ENCODE measurements around the gene PTPN22. TPM values are rescaled to one million over a fixed set of nuclear protein-coding genes. Genes with fewer than 3 reads are reported as not detected.

Gene PTPN22
- polyA plus RNA-seq, 1 donor (not counting 4 experiments of a cell fraction or from before 2014, with no cell fraction given) = 0.39 TPM

GRCh38 chr1:113797472-113797871 is 74.0 kb downstream of the PTPN22 start:
- Histone ChIP-seq H3K9ac (ENCODE audit: control insufficient read depth, extremely low read depth, insufficient read depth, low read length) (no peak overlapping the region), H3K9me3 (ENCODE audit: control insufficient read depth, low read depth, low read length) (no peaks in the 10 kb centered on the region), H3K36me3 (ENCODE audit: control insufficient read depth in 2 of 2, extremely low read depth in 1 of 2, insufficient read depth in 2 of 2, low read length in 2 of 2) (peaks cover 0 to 6% of the 10 kb centered on the region in 2 experiments), H4K20me1 (ENCODE audit: control insufficient read depth, extremely low read depth, insufficient read depth, low read length) (no peaks in the 10 kb centered on the region), H3K4me2 (ENCODE audit: control insufficient read depth, extremely low read depth, insufficient read depth, low read depth, low read length) (no peak overlapping the region), H2AFZ (ENCODE audit: control insufficient read depth, low read length) (no peak overlapping the region), H3K79me2 (ENCODE audit: control insufficient read depth, insufficient read depth, low read length) (peaks cover 37% of the 10 kb centered on the region), H3K27ac (ENCODE audit: control insufficient read depth, insufficient read depth, low read length) (no peak overlapping the region), H3K4me1 (ENCODE audit: control insufficient read depth, extremely low read depth, insufficient read depth, low read length) (peaks cover 10% of the 10 kb centered on the region), H3K27me3 (ENCODE audit: control insufficient read depth, extremely low read depth, insufficient read depth, low read length) (no peaks in the 10 kb centered on the region), H3K4me3 (ENCODE audit: control insufficient read depth in 2 of 3, extremely low read depth in 1 of 3, insufficient read depth in 2 of 3, low read depth in 1 of 3, low read length in 3 of 3) (no peak overlapping the region), H3K9me1 (ENCODE audit: control insufficient read depth, extremely low read depth, insufficient read depth, low read length) (no peaks in the 10 kb centered on the region)
- FAIRE-seq (no peak), DNase-seq (ENCODE audit: low read depth, low spot score) (no peak)
- dilution Hi-C loops (cut with MboI; ENCODE audit: extremely low pct_ligation_motif_present, low sequenced_read_pairs) = no loop called here
- TF ChIP-seq, protein P1, sequence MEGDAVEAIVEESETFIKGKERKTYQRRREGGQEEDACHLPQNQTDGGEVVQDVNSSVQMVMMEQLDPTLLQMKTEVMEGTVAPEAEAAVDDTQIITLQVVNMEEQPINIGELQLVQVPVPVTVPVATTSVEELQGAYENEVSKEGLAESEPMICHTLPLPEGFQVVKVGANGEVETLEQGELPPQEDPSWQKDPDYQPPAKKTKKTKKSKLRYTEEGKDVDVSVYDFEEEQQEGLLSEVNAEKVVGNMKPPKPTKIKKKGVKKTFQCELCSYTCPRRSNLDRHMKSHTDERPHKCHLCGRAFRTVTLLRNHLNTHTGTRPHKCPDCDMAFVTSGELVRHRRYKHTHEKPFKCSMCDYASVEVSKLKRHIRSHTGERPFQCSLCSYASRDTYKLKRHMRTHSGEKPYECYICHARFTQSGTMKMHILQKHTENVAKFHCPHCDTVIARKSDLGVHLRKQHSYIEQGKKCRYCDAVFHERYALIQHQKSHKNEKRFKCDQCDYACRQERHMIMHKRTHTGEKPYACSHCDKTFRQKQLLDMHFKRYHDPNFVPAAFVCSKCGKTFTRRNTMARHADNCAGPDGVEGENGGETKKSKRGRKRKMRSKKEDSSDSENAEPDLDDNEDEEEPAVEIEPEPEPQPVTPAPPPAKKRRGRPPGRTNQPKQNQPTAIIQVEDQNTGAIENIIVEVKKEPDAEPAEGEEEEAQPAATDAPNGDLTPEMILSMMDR (optimal IDR thresholded peaks at IDR 0.05 in 1 of 3, IDR thresholded peaks at IDR 0.05 in 1 of 3, conservative IDR thresholded peaks at IDR 0.05 in 1 of 3; ENCODE audit: extremely low read depth in 1 of 3, insufficient read depth in 2 of 3, low read length in 3 of 3) = no peak
- no peak for TF ChIP-seq EZH2 (IDR thresholded peaks at IDR 0.05; ENCODE audit: low read length)

DNA sequence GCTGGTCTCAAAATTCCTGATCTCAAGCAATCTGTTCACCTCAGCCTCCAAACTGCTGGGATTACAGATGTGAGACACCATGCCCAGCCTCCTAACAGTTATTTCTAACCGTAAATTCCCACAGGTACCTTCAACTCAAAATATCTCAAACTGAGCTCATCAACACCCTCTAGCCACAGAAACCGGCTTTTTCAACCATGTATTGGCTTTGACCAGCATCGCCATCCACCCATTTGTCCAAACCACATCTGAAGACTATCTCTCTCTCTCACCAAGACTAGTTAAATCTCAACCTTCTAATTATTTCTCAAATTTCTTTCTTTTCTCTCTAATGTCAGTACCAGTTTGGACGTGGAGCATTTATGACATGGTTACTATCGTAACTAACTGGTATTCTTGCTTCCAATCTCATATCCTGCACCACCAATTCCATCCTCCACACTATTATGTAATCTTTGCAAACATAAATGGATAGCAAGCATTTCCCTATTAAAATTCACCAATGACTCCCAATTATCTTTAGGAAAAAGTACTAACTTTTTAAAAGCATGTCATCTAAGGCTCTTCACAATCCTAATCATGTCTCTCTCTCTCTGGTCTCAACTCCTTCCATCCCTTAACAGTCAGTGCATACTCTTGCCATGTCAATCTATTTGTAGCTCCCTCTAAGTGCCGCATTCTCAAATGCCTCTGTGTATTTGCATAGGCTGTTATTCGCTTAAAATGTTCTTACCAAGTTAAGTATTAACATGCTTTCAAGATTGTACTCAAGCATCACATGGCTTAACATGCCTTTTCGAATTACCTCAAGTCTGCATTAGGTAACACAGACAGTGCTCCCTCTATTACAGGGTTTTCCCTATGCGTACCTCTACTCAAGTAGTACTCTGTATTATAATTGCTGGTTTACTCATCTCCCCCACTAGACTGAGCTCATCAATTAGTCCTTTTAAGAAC is 77.4 kb downstream of the PTPN22 start:
- dilution Hi-C loops (cut with MboI; ENCODE audit: extremely low pct_ligation_motif_present, low sequenced_read_pairs) = no loop called here
- no peaks in the 10 kb centered on the region for H4K20me1 ChIP-seq (ENCODE audit: control insufficient read depth, extremely low read depth, insufficient read depth, low read length)

More for the DNA sequence above, 77.4 kb downstream of the PTPN22 start:
- TF ChIP-seq, protein P1 (optimal IDR thresholded peaks at IDR 0.05 in 1 of 3, IDR thresholded peaks at IDR 0.05 in 1 of 3, conservative IDR thresholded peaks at IDR 0.05 in 1 of 3; ENCODE audit: extremely low read depth in 1 of 3, insufficient read depth in 2 of 3, low read length in 3 of 3) = no peak
- TF ChIP-seq EZH2 (IDR thresholded peaks at IDR 0.05; ENCODE audit: low read length) = no peak
- peaks cover 5 to 10% of the 10 kb centered on the region in 2 experiments for H3K36me3 ChIP-seq (ENCODE audit: control insufficient read depth in 2 of 2, extremely low read depth in 1 of 2, insufficient read depth in 2 of 2, low read length in 2 of 2)
- FAIRE-seq (no peak), DNase-seq (ENCODE audit: low read depth, low spot score) (no peak)
- peaks cover 19% of the 10 kb centered on the region for H3K79me2 ChIP-seq (ENCODE audit: control insufficient read depth, insufficient read depth, low read length)
- no peak overlapping the region for H2AFZ ChIP-seq (ENCODE audit: control insufficient read depth, low read length)
- peaks cover 10% of the 10 kb centered on the region for H3K4me1 ChIP-seq (ENCODE audit: control insufficient read depth, extremely low read depth, insufficient read depth, low read length)
- H3K27me3 ChIP-seq (ENCODE audit: control insufficient read depth, extremely low read depth, insufficient read depth, low read length) = no peaks in the 10 kb centered on the region
- no peak overlapping the region for H3K9ac ChIP-seq (ENCODE audit: control insufficient read depth, extremely low read depth, insufficient read depth, low read length)
- no peak overlapping the region for H3K27ac ChIP-seq (ENCODE audit: control insufficient read depth, insufficient read depth, low read length)
- H3K9me3 ChIP-seq (ENCODE audit: control insufficient read depth, low read depth, low read length) = no peaks in the 10 kb centered on the region
- H3K9me1 ChIP-seq (ENCODE audit: control insufficient read depth, extremely low read depth, insufficient read depth, low read length) = no peaks in the 10 kb centered on the region
- no peak overlapping the region for H3K4me2 ChIP-seq (ENCODE audit: control insufficient read depth, extremely low read depth, insufficient read depth, low read depth, low read length)
- H3K4me3 ChIP-seq (ENCODE audit: control insufficient read depth in 2 of 3, extremely low read depth in 1 of 3, insufficient read depth in 2 of 3, low read depth in 1 of 3, low read length in 3 of 3) = no peak overlapping the region
